Prostate gland (tissue), 2 donors: ENCODE results near the gene RIOX2. TPM values are rescaled to one million over a fixed set of nuclear protein-coding genes. Genes with fewer than 3 reads are reported as not detected.

Source experiments
- DNase-seq: peaks from one replicate; pipeline ENCODE4 v3.0.0-alpha.2; 2019; ENCODE audit warnings: low spot score
- H3K27ac ChIP-seq, 2 donors: fragments of 200-600 bp; sonication (generic); 2 replicates each; pipeline ENCODE4 v1.5.1; 2017 to 2019
- H3K27me3 ChIP-seq: fragments of 200-600 bp; sonication (generic); replicated peaks from 2 replicates; pipeline ENCODE4 v1.5.1; 2019; ENCODE audit not compliant: insufficient read depth
- H3K36me3 ChIP-seq, 2 donors: fragments of 200-600 bp; sonication (generic); 1 replicate in 1 of 2; 2 replicates in 1 of 2; pipeline versions ENCODE4 v1.5.1 to v1.8.1; 2017 to 2019
- H3K4me1 ChIP-seq: fragments of 200-600 bp; sonication (generic); replicated peaks from 2 replicates; pipeline ENCODE4 v1.5.1; 2019
- H3K4me3 ChIP-seq, 2 donors: fragments of 200-600 bp; sonication (generic); 2 replicates each; pipeline ENCODE4 v1.5.1; 2017 to 2019
- H3K9me3 ChIP-seq: fragments of 200-600 bp; sonication (generic); 2 replicates; pipeline ENCODE4 v1.5.1; 2017
- CTCF ChIP-seq, 4 experiments: fragments of 200-600 bp in 2 of 4; fragments of 450-650 bp in 2 of 4; sonication (generic) in 2 of 4; IDR thresholded peaks; 1 replicate in 3 of 4; 2 replicates in 1 of 4; pipeline ENCODE4 v1.5.1; 2016 to 2019; ENCODE audit warnings: antibody characterized with exemption in 4 of 4, mild to moderate bottlenecking in 2 of 4, moderate library complexity in 2 of 4
- POLR2A ChIP-seq: fragments of 450-650 bp; IDR thresholded peaks from one replicate; pipeline ENCODE4 v1.6.1; 2016; ENCODE audit warnings: antibody characterized with exemption, mild to moderate bottlenecking
- POLR2AphosphoS5 ChIP-seq: sonication (generic); formaldehyde crosslinking; IDR thresholded peaks from one replicate; pipeline ENCODE4 v1.6.1; 2017; ENCODE audit warnings: antibody characterized with exemption
- WGBS: methylation state at CpG from one replicate; pipeline ENCODE4 v1.1.5; 2018; 5-methylcytosine and 5-hydroxymethylcytosine counted together
- intact Hi-C: fragments of 100-400 bp; cut with DNase I; formaldehyde crosslinking; loops from one replicate; pipeline ENCODE4 v1.14.2; 2022
- total RNA-seq, 2 donors: library from RNA; depleted of rRNA; stranded (reverse); fragments of >200 nt; gene quantifications; one replicate each; pipeline ENCODE4 v1.1.0, GENCODE V29; 2016

Gene RIOX2
- total RNA-seq, 2 donors from 2014 or later: 18.1 to 20.2 TPM

DNA sequence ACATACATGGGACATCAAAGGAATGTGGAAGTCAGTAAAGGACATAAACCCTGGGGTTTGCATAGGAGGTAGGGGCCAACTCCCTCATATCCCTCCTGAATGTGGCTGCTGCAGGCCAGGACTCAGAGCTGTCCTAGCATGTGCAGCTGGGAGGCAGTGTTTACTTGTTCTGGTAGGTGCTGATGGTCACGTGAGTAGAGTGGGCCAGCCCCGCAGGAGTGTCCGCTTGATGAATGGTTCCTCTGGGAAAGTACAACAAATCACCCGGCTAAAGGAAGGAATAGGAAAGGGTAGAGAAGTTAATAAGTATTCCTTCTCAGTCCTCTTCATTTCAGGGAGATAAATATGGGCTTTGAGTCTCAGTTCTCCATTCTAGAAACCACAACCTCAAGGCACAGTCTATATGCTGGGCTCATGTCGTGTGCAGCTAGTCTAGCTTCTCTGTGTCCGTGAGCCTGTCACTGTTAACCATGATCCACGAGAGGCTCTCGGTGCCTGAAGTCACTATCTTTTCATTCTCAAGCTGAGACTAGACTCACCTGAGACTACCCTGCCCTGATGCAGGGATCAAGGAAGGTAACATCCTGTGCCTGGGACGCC is 17.9 kb downstream of the RIOX2 start:
- no peak overlapping the region for H3K27ac ChIP-seq
- H3K9me3 ChIP-seq: no peaks in the 10 kb centered on the region
- WGBS: 91% methylated on average over 9 of the region's 9 CpGs
- intact Hi-C loops: no loop called here
- no peaks in the 10 kb centered on the region for H3K4me1 ChIP-seq
- no peaks in the 10 kb centered on the region for H3K27me3 ChIP-seq
- H3K4me3 ChIP-seq: no peak overlapping the region
- DNase-seq: no peak
- TF ChIP-seq CTCF (IDR thresholded peaks at IDR 0.05) (no peak), POLR2AphosphoS5 (no peak), POLR2A (no peak)
- no peaks in the 10 kb centered on the region for H3K36me3 ChIP-seq

- no peaks in the 10 kb centered on the region for H3K36me3 ChIP-seq
- H3K4me1 ChIP-seq: no peaks in the 10 kb centered on the region
- H3K27ac ChIP-seq: no peak overlapping the region
These were observed 19.4 kb downstream of the RIOX2 start for GRCh38 chr3:97952872-97953271.

GRCh38 chr3:97952280-97952679 is 20.0 kb downstream of the RIOX2 start:
- no peak for TF ChIP-seq CTCF (IDR thresholded peaks at IDR 0.05)
- no peak for TF ChIP-seq POLR2AphosphoS5
- no peak for TF ChIP-seq POLR2A
- intact Hi-C loops: no loop called here
- no peak overlapping the region for H3K4me3 ChIP-seq
- no peak for DNase-seq
- H3K4me1 ChIP-seq: no peaks in the 10 kb centered on the region
- no peaks in the 10 kb centered on the region for H3K36me3 ChIP-seq
- no peak overlapping the region for H3K27ac ChIP-seq
- 97% methylated on average over 3 of the region's 3 CpGs for WGBS
- H3K27me3 ChIP-seq: no peaks in the 10 kb centered on the region
- no peaks in the 10 kb centered on the region for H3K9me3 ChIP-seq

More at GRCh38 chr3:97952872-97953271, 19.4 kb downstream of the RIOX2 start:
- intact Hi-C loops: no loop called here
- Histone ChIP-seq H3K27me3 (no peaks in the 10 kb centered on the region), H3K4me3 (no peak overlapping the region), H3K9me3 (no peaks in the 10 kb centered on the region)
- TF ChIP-seq CTCF (IDR thresholded peaks at IDR 0.05) (no peak), POLR2A (no peak), POLR2AphosphoS5 (no peak)
- DNase-seq: no peak
- 83% methylated on average over 1 of the region's 1 CpG for WGBS

GRCh38 chr3:97950360-97950759 is 21.9 kb downstream of the RIOX2 start:
- TF ChIP-seq POLR2AphosphoS5: no peak
- no peak for TF ChIP-seq CTCF (IDR thresholded peaks at IDR 0.05)
- WGBS: 32% methylated on average over 3 of the region's 3 CpGs
- H3K4me1 ChIP-seq: no peaks in the 10 kb centered on the region
- intact Hi-C loops: no loop called here
- H3K4me3 ChIP-seq: no peak overlapping the region
- H3K27me3 ChIP-seq: no peaks in the 10 kb centered on the region
- no peaks in the 10 kb centered on the region for H3K9me3 ChIP-seq
- no peak for DNase-seq
- H3K27ac ChIP-seq: no peak overlapping the region
- no peaks in the 10 kb centered on the region for H3K36me3 ChIP-seq

- H3K4me3 ChIP-seq: no peak overlapping the region
- H3K27ac ChIP-seq: no peak overlapping the region
- WGBS: 58% methylated on average over 5 of the region's 5 CpGs
- no peak for TF ChIP-seq POLR2A
- TF ChIP-seq POLR2AphosphoS5: no peak
- TF ChIP-seq CTCF (IDR thresholded peaks at IDR 0.05): no peak
- intact Hi-C loops: no loop called here
- no peaks in the 10 kb centered on the region for H3K36me3 ChIP-seq
- no peaks in the 10 kb centered on the region for H3K9me3 ChIP-seq
- H3K4me1 ChIP-seq: no peaks in the 10 kb centered on the region
- no peaks in the 10 kb centered on the region for H3K27me3 ChIP-seq
- no peak for DNase-seq
These were observed 22.5 kb downstream of the RIOX2 start for GRCh38 chr3:97949743-97950142.
